GM19438 (cell line): ENCODE data around the gene EYS.
"Not testable (repeated sequence)": the region's sequence is repeated elsewhere in the genome, so short reads cannot be mapped to it uniquely, and the experiment has no call there.

Experiments used
- ATAC-seq: cut with Tn5 transposase; IDR thresholded peaks from one replicate; pipeline ENCODE4 v1.9.1; 2021; ENCODE audit warnings: low read depth; ENCODE audit not compliant: unreplicated experiment

EYS gene

DNA sequence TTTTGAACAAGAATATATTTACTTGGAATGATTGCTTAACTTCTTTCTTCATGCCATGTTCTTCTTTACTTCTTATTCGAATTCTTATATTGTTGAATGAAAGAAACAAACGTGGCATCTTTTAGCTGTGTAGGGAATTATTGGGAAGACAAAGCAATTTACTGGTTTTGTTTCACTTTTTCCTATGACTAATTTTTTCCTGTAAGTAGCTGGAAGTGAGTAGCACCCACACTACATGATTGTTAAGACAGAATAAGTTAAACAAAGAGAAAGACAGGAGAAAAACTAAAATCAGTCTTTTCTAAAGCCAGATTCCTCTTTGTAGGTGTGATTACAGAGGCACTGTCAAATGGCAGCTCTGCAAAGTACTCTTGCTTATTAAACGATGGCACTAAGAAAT lies 593.4 kb downstream of the EYS start:
- no peak for ATAC-seq

DNA sequence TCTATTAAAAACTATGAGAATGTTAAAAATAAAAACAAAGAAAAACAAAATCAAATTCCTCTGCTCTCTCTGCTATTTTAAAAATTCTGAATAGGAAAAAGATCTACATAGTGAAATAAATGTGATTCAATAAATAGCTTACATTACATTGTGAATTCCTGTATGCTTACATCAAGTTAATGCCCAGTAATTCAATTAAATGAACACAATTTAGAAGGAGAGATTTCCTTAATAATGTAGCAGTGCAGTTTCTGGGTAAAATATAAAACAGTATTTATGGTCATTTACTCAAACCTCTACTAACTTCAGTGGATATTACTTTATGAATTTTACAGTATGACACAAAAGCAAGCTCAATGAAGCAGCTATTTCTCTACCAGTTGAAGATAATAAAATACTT lies 594.6 kb downstream of the EYS start:
- ATAC-seq, result no peak

DNA sequence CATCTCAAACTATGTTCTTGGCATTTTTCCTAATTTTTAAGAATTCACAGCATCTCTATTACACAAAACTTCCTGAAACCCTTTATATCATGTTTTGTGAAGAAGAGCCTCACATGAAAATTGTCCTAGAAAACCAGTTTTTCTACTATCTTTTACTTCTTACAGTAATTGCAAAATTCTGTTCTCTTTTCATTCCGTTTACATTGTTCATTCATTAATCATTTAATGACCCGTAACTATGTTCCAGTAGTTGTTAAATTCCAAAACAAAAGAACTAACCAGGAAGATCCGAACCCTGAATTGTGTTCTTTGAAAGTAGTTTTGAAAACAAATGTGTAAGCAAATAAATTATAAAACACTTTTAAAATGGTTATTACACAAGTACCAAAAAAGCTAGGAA lies 597.0 kb downstream of the EYS start:
- no peak for ATAC-seq

DNA sequence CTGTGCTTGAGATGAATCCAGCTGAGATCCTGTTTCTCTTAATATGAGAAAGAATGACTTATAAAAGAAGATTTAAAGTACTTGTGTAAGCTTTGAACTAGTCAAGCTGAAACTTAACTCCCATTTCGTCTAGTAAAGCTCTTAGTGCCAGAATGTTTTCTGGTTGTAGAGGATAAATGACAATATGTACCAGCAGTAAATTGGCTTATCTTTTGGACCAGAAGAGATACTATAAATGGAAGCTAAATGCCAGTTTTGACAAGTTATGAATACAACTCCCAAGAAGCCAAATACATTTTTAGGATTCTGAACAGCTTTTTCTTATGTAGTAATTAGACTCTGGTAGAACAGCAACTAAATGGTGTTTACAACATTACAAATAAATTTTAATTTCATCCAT lies 608.7 kb downstream of the EYS start:
- no peak for ATAC-seq

DNA sequence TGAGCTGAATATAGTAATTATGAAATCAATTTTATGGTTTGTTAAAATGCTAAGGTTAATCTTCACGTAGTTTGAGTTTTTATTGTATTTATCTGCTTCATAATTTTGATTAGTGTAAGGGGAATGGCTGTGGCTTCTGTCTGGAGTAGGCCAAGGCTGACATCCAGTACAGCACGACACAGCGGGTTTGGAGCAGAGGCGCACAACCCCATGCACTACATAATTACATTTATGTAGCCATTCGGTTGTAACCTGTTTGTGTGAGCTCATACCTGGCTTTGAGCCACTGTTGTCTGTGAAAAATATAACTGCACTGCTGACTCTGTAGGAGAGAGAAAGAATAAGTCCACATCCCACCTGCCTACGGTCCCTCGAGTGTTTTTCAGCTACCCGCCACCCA lies 615.5 kb downstream of the EYS start:
- no peak for ATAC-seq

DNA sequence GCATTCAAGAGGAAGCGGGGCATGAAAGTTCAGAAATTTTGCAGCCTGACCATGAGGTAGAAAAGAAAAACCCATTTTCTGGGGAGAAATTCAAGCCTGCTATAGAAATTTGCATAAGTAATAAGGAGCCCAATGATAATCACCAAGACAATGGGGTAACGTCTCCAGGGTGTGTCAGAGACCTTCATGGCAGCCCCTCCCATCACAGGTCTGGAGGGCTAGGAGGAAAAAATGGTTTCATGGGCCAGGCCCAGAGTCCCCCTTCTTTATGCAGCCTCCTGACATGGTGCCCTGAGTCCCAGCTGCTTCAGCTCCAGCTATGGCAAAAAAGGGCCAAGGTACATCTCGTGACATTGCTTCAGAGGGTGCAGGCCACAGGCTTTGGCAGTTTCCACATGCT lies 618.5 kb downstream of the EYS start:
- no peak for ATAC-seq

DNA sequence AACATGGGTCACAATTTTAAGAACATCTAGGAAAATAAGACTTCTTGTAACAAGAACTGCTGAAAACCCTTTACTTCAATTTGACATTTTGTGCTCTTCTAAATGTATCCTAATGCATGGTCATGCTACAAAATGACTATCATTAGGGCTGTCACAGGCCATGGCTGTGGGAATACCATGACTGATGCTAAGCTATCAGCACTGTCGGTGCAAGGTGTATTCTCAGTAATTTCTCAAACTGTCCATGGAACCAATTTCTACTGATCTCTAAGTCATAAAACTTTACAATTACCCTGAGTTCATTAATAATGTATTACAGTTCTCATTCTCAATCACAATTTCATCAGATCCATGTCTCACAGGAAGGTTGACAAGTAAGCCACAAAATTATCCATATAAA lies 625.3 kb downstream of the EYS start:
- ATAC-seq, result no peak

DNA sequence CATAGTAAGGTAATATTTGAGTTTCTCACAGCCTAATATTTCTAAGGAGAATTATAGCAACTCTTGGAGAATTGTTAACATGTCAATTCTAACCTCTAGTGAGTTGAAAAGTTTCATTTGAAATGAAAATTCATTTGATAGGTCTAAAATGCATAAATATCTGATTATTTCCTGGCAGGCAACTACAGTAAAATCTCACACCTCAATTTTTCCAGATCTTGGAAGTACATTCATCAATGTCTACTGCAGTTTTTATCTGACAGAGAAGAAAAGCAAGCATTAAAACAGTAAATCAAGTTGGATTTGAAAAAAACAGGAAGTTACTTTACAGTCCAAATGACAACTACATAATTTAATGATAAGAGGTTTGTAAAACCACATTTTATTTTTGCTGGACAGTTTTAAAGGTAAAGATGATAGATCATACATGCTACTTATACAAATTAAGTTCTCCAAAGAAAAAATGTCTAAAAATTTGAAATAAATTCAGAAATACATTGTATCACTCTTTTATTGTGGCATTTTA lies 631.3 kb downstream of the EYS start:
- no peak for ATAC-seq

DNA sequence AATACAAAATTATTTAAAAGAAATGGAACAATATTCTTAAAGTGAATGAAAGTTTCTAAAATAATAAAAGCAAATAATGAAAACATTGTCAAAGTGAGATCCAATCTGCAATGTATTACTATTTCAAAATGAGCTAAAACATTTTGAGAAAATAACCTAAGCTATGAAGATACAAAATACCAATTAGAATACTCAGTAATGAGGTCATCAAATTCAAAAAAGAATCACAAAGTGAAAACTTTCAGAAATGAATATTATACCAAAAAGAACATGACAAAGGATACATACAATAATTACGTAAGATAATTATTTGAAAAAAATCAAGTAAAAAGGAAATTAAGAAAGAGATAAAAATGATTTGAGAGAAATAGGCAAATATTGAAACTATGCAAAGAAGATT lies 634.5 kb downstream of the EYS start:
- ATAC-seq, result no peak

DNA sequence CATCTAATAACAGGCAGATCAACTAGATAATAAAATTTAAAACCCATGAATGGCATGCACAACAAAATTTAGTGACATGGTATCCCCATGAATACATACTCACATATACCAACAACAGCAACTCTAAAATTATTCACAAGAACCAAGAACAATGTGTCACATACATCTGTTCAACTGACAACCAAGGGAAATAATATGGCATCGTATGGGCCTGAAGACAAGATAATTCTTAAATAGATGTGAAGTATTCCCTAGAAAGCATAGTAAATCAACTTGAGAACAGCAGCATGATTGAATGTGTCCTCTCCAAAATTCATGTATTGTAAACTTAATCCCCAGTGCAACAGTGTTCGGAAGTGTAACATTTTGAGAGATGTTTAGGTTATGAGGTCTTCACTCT lies 635.5 kb downstream of the EYS start:
- no peak for ATAC-seq

DNA sequence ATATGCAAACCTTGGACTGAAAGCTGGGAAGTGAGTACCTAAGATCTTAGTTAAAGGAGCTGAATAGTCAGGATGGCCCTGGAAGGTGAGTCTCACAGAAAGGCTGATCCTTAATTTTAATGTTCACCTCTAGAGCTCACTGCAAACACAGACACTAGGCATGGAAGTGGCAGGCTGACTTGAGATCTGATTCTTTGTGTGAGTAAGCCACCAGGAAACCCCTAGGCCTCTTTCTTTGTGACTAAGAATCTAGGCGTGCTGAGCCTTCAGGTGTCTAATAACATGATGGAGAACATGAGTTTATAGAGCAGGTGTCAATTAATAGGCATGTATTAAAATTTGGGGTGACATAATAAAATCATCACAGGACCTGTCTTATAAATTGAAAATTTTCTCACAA lies 642.2 kb downstream of the EYS start:
- no peak for ATAC-seq

DNA sequence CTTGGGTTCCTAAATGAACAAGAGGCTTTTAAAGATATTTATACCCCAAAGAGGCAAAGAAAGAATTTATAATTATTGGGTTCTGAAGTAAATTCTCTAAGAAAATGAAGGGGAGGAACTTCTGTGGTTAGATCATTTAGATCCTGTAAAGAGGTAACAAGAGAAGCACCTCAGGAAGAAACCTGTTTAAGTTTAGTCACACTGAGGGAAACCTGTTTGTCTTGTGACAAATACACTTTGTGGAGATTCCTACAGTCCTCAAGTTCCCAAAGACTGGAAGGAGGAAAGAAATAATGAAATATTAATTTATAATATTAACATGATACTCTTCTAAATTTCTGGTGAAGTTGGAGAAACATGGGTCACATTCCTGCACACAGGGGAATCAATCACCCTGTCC lies 647.5 kb downstream of the EYS start:
- ATAC-seq, result no peak

DNA sequence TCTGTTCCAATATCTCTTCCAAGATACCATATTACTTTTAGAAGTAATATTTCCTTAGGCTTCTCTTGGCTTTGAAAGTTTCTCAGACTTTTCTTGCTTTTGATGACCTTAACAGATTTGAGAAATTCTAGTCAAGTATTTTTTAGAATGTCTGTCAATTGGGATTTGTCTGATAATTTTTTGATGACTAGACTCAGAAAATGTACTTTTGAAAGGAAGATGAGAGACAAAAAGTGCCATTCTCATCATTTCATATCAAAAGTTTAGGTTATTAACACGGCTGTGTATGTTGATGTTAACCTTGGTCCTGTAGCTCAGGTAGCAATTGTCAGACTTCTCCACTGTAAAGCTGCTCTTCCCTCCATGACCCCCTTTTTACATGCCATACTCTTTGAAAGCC lies 651.5 kb downstream of the EYS start:
- ATAC-seq, result no peak

DNA sequence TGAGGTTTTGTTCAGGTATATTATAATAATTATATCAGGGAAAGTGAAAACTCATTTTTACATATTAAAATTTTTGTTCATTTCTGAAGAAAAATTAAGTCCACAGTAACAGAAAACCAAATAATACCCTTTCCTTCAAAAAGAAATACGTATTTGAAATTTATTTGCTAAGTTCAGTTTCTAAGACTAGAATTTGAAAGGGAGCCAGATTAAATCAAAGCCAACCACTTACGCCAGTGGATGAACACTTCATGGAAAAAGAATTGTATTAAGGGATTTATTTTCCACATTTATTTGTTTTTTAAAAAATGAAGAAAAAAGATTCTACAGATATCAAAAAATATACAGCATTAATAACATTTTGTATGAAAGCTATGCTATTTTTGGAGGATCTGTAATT lies 654.4 kb downstream of the EYS start:
- no peak for ATAC-seq

DNA sequence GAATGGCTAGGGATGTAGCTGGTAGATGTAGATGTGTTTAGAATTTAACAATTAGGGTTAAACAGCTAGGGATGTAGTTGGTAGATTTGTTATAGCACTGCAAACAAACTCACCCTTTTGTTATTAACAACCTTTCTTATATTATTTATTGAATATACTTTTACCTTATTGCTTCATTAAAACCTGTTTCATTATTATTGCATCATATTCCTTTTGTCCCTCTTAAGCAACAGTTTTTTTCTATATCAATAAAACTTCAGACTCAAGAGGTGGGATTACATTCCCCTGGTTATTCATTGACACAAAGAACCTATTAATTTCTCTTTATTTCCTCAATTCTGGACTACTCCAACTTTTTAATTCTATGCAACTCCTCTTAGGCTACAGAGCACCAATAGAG lies 661.2 kb downstream of the EYS start:
- no peak for ATAC-seq

DNA sequence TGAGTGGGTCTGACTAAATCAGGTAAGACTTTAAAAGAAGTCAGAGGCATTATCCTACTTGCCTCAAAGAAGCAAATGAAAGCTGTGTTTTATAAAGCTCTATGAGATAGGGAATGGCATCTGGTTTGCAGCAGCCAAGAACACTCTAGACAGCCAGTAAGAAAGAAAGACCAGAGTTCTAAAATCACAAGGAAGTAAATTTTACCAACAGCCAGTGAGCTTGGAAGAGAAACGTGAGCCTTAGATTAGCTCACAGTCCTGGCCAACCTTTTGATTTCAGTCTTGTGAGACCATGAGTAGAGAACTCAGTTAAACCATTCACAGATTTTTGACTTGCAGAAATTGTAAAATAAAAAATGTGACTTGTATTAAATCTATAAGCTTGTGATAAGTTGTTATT lies 693.0 kb downstream of the EYS start:
- no peak for ATAC-seq

DNA sequence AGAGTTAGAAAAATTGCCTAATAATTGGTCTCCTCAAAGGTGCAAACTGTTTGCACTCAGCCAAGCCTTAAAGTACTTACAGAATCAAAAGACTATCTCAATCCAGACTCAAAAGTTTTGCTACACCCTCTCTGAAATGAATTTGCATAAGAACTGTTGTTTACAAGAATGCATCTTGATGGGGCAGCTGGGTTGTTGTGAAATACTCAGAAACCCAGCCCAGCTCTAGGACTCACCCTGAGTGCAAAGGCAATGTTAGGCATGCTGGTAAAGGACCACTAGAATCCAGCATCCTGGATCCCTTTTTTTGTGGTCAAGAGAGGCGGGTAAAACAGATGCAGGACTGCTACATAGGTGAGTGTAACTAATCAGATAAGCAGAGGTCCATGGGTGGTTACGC lies 700.2 kb downstream of the EYS start:
- no peak for ATAC-seq

DNA sequence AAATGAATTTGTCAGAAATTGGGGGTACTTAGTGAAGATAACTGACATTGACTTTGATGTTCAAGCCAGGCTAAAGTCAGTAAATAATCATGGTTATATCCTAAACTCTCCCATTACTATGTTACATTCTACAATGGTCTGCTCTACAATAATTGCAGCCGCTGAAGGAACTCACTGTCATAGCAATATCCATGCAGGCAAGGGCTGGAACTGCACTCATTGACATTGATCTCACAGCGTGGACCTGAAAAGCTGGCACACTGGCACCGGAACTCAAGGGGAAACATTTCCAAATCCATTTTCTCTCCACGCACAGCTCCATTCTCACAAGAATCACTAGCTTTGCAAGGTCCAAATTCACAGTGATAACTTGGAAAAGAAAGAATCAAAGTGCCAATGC lies 702.7 kb downstream of the EYS start:
- no peak for ATAC-seq

DNA sequence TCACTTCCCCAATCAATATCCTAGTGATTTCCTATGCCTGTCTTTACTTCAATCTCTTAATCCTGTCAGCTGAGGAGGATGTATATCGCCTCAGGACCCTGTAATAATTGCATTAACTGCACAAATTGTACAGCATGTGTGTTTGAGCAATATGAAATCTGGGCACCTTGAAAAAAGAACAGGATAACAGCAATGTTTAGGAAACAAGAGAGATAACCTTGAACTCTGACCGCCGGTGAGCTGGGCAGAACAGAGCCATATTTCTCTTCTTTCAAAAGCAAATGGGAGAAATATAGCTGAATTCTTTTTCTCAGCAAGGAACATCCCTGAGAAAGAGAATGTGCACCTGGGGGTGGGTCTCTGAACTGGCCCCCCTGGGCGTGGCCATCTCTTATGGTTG lies 704.1 kb downstream of the EYS start:
- ATAC-seq, result not testable (repeated sequence)

DNA sequence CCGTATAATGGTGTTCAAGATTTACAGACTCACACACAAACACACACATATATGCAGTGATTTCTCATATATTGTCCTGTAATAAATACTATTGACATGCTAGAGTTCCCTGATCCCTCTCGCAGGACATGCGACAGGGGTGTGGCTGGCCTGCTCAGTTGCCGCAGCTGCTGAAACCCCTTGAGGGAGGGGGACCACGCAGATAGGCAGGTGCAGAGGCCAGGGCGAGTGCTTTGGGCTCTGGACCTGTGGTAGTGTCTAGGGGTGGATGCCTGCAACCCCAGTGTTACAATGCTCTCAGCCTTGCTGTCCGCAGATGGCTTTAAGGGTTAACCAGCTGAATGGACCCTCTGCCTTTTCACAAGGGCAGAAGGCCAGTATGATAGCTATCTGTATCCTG lies 706.2 kb downstream of the EYS start:
- ATAC-seq, result no peak

DNA sequence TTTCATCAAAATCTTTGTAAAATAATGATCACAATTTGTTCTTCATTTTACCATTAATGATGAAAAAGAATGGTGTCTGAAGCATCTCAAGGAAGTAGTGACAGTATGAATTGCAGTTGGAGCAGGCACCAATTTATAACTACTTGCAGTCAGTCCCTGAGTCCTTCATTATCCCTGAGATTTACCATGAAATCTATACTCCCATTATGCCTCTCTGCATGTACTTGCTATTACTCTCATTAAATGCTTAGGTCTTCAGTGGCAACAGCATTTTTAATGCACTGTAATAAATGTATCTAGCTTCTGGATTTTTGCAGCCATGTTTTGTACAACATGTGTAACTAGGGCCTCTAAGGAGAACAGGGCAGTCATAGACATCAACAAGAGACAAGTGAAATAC lies 708.8 kb downstream of the EYS start:
- no peak for ATAC-seq

DNA sequence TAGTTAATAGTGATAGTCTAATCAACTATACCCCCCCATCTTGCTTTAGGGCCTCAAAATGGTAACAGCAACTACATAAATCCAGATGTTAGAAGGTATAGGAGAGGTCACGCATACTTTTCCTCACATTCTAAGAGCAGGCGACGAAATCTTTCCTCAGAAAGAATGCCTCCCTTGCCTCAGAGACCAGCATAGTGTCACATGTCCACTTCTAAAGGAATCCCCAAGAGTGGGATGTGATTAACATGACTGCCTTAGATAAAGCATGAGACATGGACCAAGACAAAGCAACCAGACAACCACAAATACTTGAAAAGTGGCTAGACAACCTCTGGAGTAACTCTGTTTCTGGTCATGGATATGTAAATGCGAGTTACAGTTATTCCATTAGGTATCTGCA lies 710.7 kb downstream of the EYS start:
- no peak for ATAC-seq

DNA sequence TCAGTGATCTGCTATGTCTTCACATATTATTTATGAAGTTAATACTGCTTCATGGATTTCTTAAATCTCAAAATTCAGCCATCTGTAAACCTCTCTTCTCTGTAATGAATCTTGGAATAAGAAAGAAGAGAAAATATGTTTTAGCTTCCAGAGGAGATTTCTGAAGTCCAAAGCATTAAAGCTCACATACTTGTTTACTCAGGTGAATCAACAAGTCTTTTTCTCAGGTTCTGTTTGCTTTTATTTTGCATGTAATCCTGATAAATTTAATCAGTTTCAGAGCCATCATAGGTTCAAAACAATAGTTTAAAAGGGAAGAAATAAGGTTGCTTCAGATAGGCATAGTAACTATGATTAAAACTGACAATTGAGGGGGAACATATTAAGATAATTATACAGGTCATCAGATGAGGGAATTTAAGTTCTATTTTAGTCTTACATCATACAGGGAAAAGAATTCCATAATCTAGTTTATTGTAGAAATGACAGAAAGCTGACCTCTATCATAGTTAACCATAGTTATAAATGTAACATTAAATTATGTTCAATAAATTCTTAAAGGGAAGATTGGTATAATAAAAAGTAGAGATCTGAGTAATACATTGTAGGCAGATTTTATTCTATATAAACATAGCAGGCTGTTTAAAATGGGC lies 716.2 kb downstream of the EYS start:
- no peak for ATAC-seq
